ENCODE measurements around the gene PPP4C. TPM values are rescaled to one million over a fixed set of nuclear protein-coding genes. Genes with fewer than 3 reads are reported as not detected.

The PPP4C gene
- total RNA-seq, 4 donors from 2014 or later, result 41.2 to 58.5 (median 48.6) TPM

GRCh38 chr16:30095166-30096078 is 19.6 kb downstream of the PPP4C start:
- Histone ChIP-seq H3K27ac (peak overlapping the region; percentile 89 to 98 (median 96)), H3K27me3 (no peaks in the 10 kb centered on the region), H3K4me3 (peak overlapping the region; percentile 86 to 96), H3K36me3 (peaks cover 0 to 24% of the 10 kb centered on the region in 2 donors), H3K9me3 (peaks cover 0 to 19% (median 0%) of the 10 kb centered on the region in 3 donors), H3K4me1 (peaks cover 3 to 56% (median 34%) of the 10 kb centered on the region in 3 donors)
- no peak for TF ChIP-seq POLR2AphosphoS5 (IDR thresholded peaks at IDR 0.05)
- no peak for TF ChIP-seq POLR2A (IDR thresholded peaks at IDR 0.05)
- TF ChIP-seq, protein P1, sequence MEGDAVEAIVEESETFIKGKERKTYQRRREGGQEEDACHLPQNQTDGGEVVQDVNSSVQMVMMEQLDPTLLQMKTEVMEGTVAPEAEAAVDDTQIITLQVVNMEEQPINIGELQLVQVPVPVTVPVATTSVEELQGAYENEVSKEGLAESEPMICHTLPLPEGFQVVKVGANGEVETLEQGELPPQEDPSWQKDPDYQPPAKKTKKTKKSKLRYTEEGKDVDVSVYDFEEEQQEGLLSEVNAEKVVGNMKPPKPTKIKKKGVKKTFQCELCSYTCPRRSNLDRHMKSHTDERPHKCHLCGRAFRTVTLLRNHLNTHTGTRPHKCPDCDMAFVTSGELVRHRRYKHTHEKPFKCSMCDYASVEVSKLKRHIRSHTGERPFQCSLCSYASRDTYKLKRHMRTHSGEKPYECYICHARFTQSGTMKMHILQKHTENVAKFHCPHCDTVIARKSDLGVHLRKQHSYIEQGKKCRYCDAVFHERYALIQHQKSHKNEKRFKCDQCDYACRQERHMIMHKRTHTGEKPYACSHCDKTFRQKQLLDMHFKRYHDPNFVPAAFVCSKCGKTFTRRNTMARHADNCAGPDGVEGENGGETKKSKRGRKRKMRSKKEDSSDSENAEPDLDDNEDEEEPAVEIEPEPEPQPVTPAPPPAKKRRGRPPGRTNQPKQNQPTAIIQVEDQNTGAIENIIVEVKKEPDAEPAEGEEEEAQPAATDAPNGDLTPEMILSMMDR (IDR thresholded peaks at IDR 0.05), result no peak
- no peak for ATAC-seq
- 67% methylated on average over 1 of the region's 47 CpGs; no CpG with 5 or more reads in 1 of the 2 donors for WGBS, 2 donors (ENCODE audit: low coverage in 1 of 2)

DNA sequence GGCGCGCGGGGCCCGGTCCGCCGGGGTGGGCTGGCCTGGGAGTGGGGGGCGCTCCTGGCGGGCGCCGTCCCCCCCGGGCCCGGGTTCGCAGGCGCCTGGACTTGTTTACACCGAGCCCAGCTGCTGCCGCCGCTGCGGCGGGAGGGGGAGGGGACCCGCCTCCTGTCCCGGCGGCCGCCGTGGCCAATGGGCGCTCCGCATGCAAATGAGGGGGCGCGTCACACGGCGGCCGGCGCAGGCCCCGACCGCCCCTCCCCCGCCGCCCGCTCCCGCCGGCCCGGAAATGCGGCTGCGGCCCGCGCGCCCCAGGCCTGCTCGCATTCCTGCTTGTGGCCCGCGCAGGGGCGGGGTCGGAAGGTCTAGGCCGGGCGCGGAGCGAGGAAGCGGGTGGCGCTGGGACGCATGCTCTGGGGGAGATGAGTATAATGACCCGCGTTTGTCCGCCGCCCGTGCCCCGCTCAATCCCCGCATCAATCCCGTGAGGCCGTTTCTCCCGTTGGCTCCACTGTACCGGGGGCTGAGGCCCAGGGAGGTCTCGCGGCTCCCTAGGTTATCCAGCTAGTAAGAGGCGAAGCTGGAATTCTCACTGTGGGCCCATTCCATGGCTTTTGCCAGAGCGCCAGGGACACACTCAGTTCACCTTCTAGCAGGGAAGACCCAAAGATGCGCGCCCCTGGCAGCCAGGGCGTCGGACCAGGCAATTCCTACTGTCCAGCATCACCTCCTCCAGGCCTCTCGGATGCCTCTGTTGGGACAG is 20.5 kb downstream of the PPP4C start, which contains the start of gene YPEL3:
Gene YPEL3, minus strand, starts transcription at position 109 of the 757 bp plus-strand sequence. CDS start 731 bp downstream, outside the sequence.
- TF ChIP-seq POLR2AphosphoS5 (IDR thresholded peaks at IDR 0.05) (peak; percentile 50), POLR2A (IDR thresholded peaks at IDR 0.05) (peak; percentile 63 to 64)
- TF ChIP-seq, protein P1 (IDR thresholded peaks at IDR 0.05), result no peak
- peak within 1 kb of the TSS; percentile 89 to 98 (median 96) for H3K27ac ChIP-seq
- peak within 1 kb of the TSS; percentile 86 to 96 for H3K4me3 ChIP-seq
- peaks cover 0 to 19% (median 0%) of the 10 kb centered on the region in 3 donors for H3K9me3 ChIP-seq
- ATAC-seq, result peak; percentile 86
- WGBS, 2 donors (ENCODE audit: low coverage in 1 of 2), result 60% methylated on average over 1 of the region's 77 CpGs; no CpG with 5 or more reads in 1 of the 2 donors
- peaks cover 3 to 47% (median 30%) of the 10 kb centered on the region in 3 donors for H3K4me1 ChIP-seq
- H3K36me3 ChIP-seq, result peaks cover 0 to 24% of the 10 kb centered on the region in 2 donors
- no peaks in the 10 kb centered on the region for H3K27me3 ChIP-seq

DNA sequence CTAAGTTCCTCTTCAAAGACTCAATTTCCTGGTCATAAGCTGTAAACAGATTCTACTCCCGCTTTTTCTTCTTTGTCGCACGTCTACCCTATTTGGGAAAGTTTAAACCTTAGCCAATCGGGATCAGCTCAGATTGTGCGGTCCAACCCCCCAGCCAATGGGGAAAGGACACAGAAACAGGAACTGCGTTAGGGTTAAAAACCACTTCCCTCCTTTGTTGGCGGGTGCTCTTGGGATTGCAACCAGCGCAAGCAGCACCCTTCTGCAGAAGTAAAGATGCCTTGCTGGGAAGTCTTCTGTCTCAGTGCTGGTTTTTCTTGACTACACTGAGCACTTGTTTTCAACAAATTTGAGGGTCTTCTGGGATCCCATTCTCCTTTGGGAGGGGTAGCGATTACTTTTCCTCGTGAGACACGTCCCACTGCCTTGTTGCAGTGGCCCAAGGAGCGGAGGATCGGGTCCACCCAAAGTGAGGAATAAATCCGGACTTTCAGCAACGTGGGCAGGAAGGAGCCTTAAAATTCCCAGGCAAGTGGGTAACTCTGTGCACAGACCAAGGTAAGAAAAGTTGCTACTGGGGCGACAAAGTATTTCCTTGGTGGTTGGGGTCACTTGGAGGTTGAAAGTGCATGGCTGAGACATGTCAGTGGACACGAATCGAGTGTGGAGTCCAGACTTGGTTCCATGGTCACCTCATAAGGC is 21.2 kb downstream of the PPP4C start:
- Histone ChIP-seq H3K27me3 (no peaks in the 10 kb centered on the region), H3K4me1 (peaks cover 3 to 41% (median 27%) of the 10 kb centered on the region in 3 donors), H3K4me3 (peak overlapping the region; percentile 30 to 96), H3K27ac (peak overlapping the region; percentile 63 to 98 (median 96)), H3K9me3 (peaks cover 0 to 19% (median 0%) of the 10 kb centered on the region in 3 donors), H3K36me3 (peaks cover 0 to 24% of the 10 kb centered on the region in 2 donors)
- TF ChIP-seq EP300 (IDR thresholded peaks at IDR 0.05) (no peak), POLR2AphosphoS5 (IDR thresholded peaks at IDR 0.05) (no peak)
- WGBS, 2 donors (ENCODE audit: low coverage in 1 of 2), result 88% methylated on average over 8 of the region's 18 CpGs
- ATAC-seq, result no peak

GRCh38 chr16:30104090-30104489 is 28.3 kb downstream of the PPP4C start:
- 60 to 70% methylated on average over 1 to 4 of the region's 4 CpGs for WGBS, 2 donors (ENCODE audit: low coverage in 1 of 2)
- Histone ChIP-seq H3K36me3 (peaks cover 0 to 52% of the 10 kb centered on the region in 2 donors), H3K27ac (no peak overlapping the region)

More at GRCh38 chr16:30104090-30104489, 28.3 kb downstream of the PPP4C start:
- no peaks in the 10 kb centered on the region for H3K9me3 ChIP-seq
- TF ChIP-seq POLR2A (IDR thresholded peaks at IDR 0.05) (no peak), POLR2AphosphoS5 (IDR thresholded peaks at IDR 0.05) (no peak), EP300 (IDR thresholded peaks at IDR 0.05) (no peak)
- TF ChIP-seq, protein P1 (IDR thresholded peaks at IDR 0.05), result no peak
- H3K27me3 ChIP-seq, result no peaks in the 10 kb centered on the region
- no peak overlapping the region for H3K4me3 ChIP-seq
- ATAC-seq, result no peak
- no peaks in the 10 kb centered on the region for H3K4me1 ChIP-seq

Data from gastroesophageal sphincter (tissue), 4 donors.